ENCODE data around the gene PIH1D2. TPM values are rescaled to one million over a fixed set of nuclear protein-coding genes. Genes with fewer than 3 reads are reported as not detected.
A peak's percentile ranks its signal among the peaks of the same experiment; 100 is the strongest.

Gene PIH1D2, protein sequence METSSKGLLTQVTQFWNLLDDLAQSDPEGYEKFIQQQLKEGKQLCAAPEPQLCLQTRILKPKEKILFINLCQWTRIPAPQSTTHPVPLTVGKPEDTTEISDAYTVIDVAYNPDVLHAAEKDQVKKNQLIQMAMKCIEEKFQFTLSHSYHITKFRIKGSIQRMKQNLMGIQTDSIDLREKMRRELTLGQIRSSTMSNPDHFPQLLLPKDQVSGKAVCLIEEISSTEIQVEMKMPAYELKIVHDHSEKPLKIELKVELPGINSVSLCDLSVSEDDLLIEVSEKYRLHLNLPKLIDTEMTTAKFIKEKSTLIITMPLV
- polyA plus RNA-seq (2012; ENCODE audit: insufficient read depth, insufficient read length, low read depth): not detected

GRCh38 chr11:112073941-112074811 is at the start of gene PIH1D2, which contains the start of gene NKAPD1:
TSS of gene PIH1D2 (minus strand) at chr11:112074017. CDS start at chr11:112073174, 843 bp downstream.
TSS of gene NKAPD1 (plus strand) at chr11:112074299. CDS start at chr11:112075575, 1,276 bp downstream.
- peak; percentile 23; the same call in 1 of the 2 replicates for TF ChIP-seq CTCF (IDR thresholded peaks at IDR 0.05; ENCODE audit: low read depth, low read length)

GRCh38 chr11:112123129-112123528 is 49.3 kb upstream of the PIH1D2 start:
- H3K27me3 ChIP-seq: no peaks in the 10 kb centered on the region
- H3K9me3 ChIP-seq: no peaks in the 10 kb centered on the region
- no peak for TF ChIP-seq CTCF (IDR thresholded peaks at IDR 0.05; ENCODE audit: low read depth, low read length)
- H3K4me3 ChIP-seq (ENCODE audit: low read depth, low read length): no peak overlapping the region
- no peaks in the 10 kb centered on the region for H3K4me1 ChIP-seq
- DNase-seq: no peak
- no peaks in the 10 kb centered on the region for H3K36me3 ChIP-seq

More at GRCh38 chr11:112073941-112074811, at the start of gene PIH1D2, which contains the start of gene NKAPD1:
- Histone ChIP-seq H3K4me1 (no peaks in the 10 kb centered on the region; the same call in 1 of the 2 replicates), H3K9me3 (no peaks in the 10 kb centered on the region), H3K4me3 (ENCODE audit: low read depth, low read length) (peak within 1 kb of the TSS; percentile 99), H3K27me3 (no peaks in the 10 kb centered on the region), H3K36me3 (peaks cover 35% of the 10 kb centered on the region)
- peak; percentile 75 for DNase-seq

DNA sequence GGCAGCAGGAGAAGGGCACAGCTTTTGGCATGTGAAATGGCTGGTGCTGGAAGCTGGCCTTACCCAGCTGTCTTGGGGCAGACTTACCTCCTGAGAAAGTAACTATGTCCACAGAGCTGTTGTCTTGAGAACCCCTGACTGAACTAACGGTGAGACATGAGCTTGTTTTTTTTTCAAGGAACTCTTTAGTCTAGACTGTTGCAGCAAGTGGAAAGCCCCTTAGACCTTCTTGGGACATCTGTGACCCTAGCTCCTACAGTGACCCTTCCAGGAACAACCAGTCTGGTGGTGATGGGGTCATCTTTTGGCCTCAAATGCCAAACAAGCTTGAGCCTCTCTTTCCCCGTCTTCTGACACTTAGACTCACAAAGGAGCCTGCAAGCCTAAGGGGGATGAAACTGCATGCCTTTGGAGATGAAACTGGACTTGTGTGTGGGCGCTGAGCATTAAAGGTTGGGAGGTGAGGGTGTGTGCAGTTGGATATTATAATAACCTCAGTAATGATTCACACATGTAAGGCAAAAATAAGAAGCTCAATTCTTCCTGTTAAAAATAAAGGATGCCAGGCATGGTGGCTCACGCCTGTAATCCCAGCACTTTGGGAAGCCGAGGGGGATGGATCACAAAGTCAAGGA is 48.3 kb upstream of the PIH1D2 start:
- TF ChIP-seq CTCF (IDR thresholded peaks at IDR 0.05; ENCODE audit: low read depth, low read length): no peak
- no peaks in the 10 kb centered on the region for H3K36me3 ChIP-seq

GRCh38 chr11:112118176-112118575 is 44.4 kb upstream of the PIH1D2 start:
- DNase-seq: no peak
- Histone ChIP-seq H3K4me3 (ENCODE audit: low read depth, low read length) (no peak overlapping the region), H3K4me1 (no peaks in the 10 kb centered on the region), H3K27me3 (no peaks in the 10 kb centered on the region), H3K36me3 (no peaks in the 10 kb centered on the region), H3K9me3 (no peaks in the 10 kb centered on the region)
- no peak for TF ChIP-seq CTCF (IDR thresholded peaks at IDR 0.05; ENCODE audit: low read depth, low read length)

More for the DNA sequence above, 48.3 kb upstream of the PIH1D2 start:
- no peak overlapping the region for H3K4me3 ChIP-seq (ENCODE audit: low read depth, low read length)
- no peak for DNase-seq
- no peaks in the 10 kb centered on the region for H3K27me3 ChIP-seq
- no peaks in the 10 kb centered on the region for H3K4me1 ChIP-seq
- no peaks in the 10 kb centered on the region for H3K9me3 ChIP-seq

DNA sequence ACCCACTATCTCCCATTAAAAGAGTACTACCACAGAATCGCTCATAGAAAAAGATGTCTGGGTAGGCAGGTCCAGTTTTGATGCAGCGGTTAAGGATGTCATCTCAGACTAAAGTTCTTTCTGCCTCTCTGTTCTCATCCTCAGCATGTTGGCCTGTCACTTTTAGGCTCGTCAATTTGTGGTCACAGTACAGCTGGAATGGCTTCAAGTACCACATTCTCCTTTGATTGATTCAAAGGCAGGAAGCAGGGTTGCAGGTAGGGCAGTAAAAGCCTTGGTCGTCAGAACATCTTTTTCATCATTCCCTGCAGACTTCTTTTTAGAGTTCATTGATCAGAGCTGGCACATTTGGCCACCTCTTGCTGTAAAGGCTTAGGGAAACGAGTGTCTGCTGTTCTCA is 41.6 kb upstream of the PIH1D2 start:
- H3K9me3 ChIP-seq: no peaks in the 10 kb centered on the region
- no peaks in the 10 kb centered on the region for H3K36me3 ChIP-seq
- no peak overlapping the region for H3K4me3 ChIP-seq (ENCODE audit: low read depth, low read length)
- H3K27me3 ChIP-seq: no peaks in the 10 kb centered on the region
- H3K4me1 ChIP-seq: no peaks in the 10 kb centered on the region
- DNase-seq: no peak
- no peak for TF ChIP-seq CTCF (IDR thresholded peaks at IDR 0.05; ENCODE audit: low read depth, low read length)
